H1 (cell line): ENCODE data around the gene MESD.

Experiments used
- CTCF ChIP-seq, 3 experiments: IDR thresholded peaks; 1 replicate in 2 of 3; 2 replicates in 1 of 3; pipeline versions ENCODE4 v1.5.1 to v1.6.1; 2011; ENCODE audit warnings: low read length in 3 of 3, mild to moderate bottlenecking in 3 of 3, inconsistent platforms in 2 of 3, low read depth in 1 of 3, moderate library complexity in 1 of 3; ENCODE audit not compliant: insufficient read depth in 1 of 3; ENCODE audit errors: control extremely low read depth in 1 of 3
- NANOG ChIP-seq: IDR thresholded peaks from 2 replicates; pipeline ENCODE4 v1.6.1; 2011; ENCODE audit warnings: low read length, low read depth, mild to moderate bottlenecking, inconsistent platforms; ENCODE audit not compliant: insufficient read depth, poor library complexity, severe bottlenecking
- POLR2A ChIP-seq, 2 experiments: IDR thresholded peaks; 1 replicate in 1 of 2; 2 replicates in 1 of 2; pipeline ENCODE4 v1.6.1; 2011; ENCODE audit warnings: low read depth in 2 of 2, low read length in 2 of 2, mild to moderate bottlenecking in 2 of 2; ENCODE audit errors: control extremely low read depth in 1 of 2
- RFX5 ChIP-seq: IDR thresholded peaks from 2 replicates; pipeline ENCODE4 v1.6.1; 2011; ENCODE audit warnings: low read depth, low read length, improper control_type of control experiment, borderline replicate concordance
- SIN3A ChIP-seq, 2 experiments: IDR thresholded peaks in 1 of 2; conservative IDR thresholded peaks in 1 of 2; 2 replicates each; pipeline ENCODE4 v1.6.1; 2011 to 2012; ENCODE audit warnings: low read length in 2 of 2, improper control_type of control experiment in 1 of 2, low read depth in 1 of 2, mild to moderate bottlenecking in 1 of 2
- USF2 ChIP-seq: IDR thresholded peaks from 2 replicates; pipeline ENCODE4 v1.6.1; 2011; ENCODE audit warnings: low read length, improper control_type of control experiment
- YY1 ChIP-seq: IDR thresholded peaks from 2 replicates; pipeline ENCODE4 v1.6.1; 2011; ENCODE audit warnings: low read depth, mild to moderate bottlenecking, low read length

GRCh38 chr15:81016489-81017068, 27.0 kb upstream of the MESD start:
- TF ChIP-seq POLR2A (IDR thresholded peaks at IDR 0.05; ENCODE audit: control extremely low read depth in 1 of 2, low read depth in 2 of 2, low read length in 2 of 2) (no peak), RFX5 (no peak), YY1 (no peak), SIN3A (conservative IDR thresholded peaks at IDR 0.05 in 1 of 2, IDR thresholded peaks at IDR 0.05 in 1 of 2; ENCODE audit: low read depth in 1 of 2, low read length in 2 of 2) (no peak), CTCF (IDR thresholded peaks at IDR 0.05; ENCODE audit: control extremely low read depth in 1 of 3, insufficient read depth in 1 of 3, low read depth in 1 of 3, low read length in 3 of 3) (no peak), NANOG (no peak), USF2 (no peak)
